ENCODE measurements around the gene BRF1. TPM values are rescaled to one million over a fixed set of nuclear protein-coding genes. Genes with fewer than 3 reads are reported as not detected.

BRF1 gene
- total and polyA plus RNA-seq, 5 donors, result 17.9 to 21.1 (median 18.2) TPM

DNA sequence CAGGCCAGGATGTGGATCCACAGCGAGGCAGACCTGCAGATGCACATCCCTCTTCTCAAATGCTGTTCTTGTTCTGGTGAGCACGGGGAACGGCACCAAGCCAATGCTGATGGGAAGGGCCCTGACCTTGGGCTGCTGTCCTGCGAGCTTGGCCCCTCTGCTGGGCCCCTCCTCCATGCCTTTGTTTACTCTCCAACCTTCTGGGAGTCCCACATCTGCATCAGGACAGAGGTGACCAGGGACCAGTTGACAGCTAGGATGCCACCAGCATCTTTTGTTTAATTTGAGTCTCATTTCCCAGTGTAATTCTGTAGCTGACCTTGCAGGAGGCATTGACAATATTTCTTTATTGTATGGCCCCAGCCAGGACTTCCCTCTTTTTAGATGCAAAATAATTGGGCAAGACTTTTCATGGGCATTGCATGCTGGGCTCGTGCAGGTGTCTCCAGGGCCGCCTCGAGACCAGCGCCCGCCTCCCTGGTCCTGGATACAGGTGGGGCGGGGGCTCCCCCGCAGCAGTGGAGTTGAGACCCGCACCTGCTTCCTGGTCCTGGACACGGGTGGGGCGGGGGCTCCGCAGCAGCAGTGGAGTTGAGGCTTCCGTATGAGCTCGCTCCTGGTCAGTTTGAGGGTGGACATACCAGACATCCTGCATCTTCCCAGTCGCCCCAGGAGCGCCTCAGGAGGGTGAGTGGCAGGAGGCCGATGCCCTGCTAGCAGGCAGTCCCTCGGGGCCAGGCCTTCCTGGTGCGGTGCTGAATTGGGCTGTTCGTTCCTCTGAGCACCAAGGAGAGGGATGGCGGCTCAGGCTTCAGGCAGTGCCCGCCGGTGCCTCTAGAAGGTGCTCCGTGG, 25.1 kb upstream of the BRF1 start:
- peak in 2 of 3 donors; percentile 49 to 60 for DNase-seq
- H3K4me3 ChIP-seq (ENCODE audit: low read length), result no peak overlapping the region
- no peak overlapping the region for H3K27ac ChIP-seq (ENCODE audit: low read length)
- WGBS, result 83% methylated on average over 27 of the region's 27 CpGs
- H3K9me3 ChIP-seq (ENCODE audit: control insufficient read depth, low read length), result no peaks in the 10 kb centered on the region
- intact Hi-C loops (cut with DNase I), result no loop called here
- no peaks in the 10 kb centered on the region for H3K27me3 ChIP-seq (ENCODE audit: control insufficient read depth, insufficient read depth)
- ATAC-seq, result no peak
- peaks cover 29% of the 10 kb centered on the region for H3K4me1 ChIP-seq (ENCODE audit: control insufficient read depth, insufficient read depth, low read length)

- DNase-seq, result peak in 2 of 3 donors; percentile 29 to 50
- 78% methylated on average over 9 of the region's 9 CpGs for WGBS
- Histone ChIP-seq H3K9me3 (ENCODE audit: control insufficient read depth, low read length) (no peaks in the 10 kb centered on the region), H3K4me3 (ENCODE audit: low read length) (no peak overlapping the region), H3K27me3 (ENCODE audit: control insufficient read depth, insufficient read depth) (no peaks in the 10 kb centered on the region), H3K4me1 (ENCODE audit: control insufficient read depth, insufficient read depth, low read length) (peaks cover 24% of the 10 kb centered on the region), H3K27ac (ENCODE audit: low read length) (no peak overlapping the region)
- intact Hi-C loops (cut with DNase I), result no loop called here
- ATAC-seq, result no peak
Observed at GRCh38 chr14:105325303-105325702, 24.5 kb upstream of the BRF1 start.

GRCh38 chr14:105324871-105325270, 24.1 kb upstream of the BRF1 start:
- H3K27me3 ChIP-seq (ENCODE audit: control insufficient read depth, insufficient read depth), result no peaks in the 10 kb centered on the region
- H3K9me3 ChIP-seq (ENCODE audit: control insufficient read depth, low read length), result no peaks in the 10 kb centered on the region
- no peak overlapping the region for H3K4me3 ChIP-seq (ENCODE audit: low read length)
- DNase-seq (peak in 1 of 3 donors; percentile 53), ATAC-seq (no peak)
- intact Hi-C loops (cut with DNase I), result no loop called here
- peak overlapping the region; percentile 5 for H3K27ac ChIP-seq (ENCODE audit: low read length)
- 74% methylated on average over 12 of the region's 12 CpGs for WGBS
- H3K4me1 ChIP-seq (ENCODE audit: control insufficient read depth, insufficient read depth, low read length), result peaks cover 22% of the 10 kb centered on the region

GRCh38 chr14:105324080-105324778, 23.4 kb upstream of the BRF1 start:
- Histone ChIP-seq H3K4me1 (ENCODE audit: control insufficient read depth, insufficient read depth, low read length) (peaks cover 22% of the 10 kb centered on the region), H3K27me3 (ENCODE audit: control insufficient read depth, insufficient read depth) (no peaks in the 10 kb centered on the region), H3K4me3 (ENCODE audit: low read length) (no peak overlapping the region), H3K27ac (ENCODE audit: low read length) (peak overlapping the region; percentile 44), H3K9me3 (ENCODE audit: control insufficient read depth, low read length) (no peaks in the 10 kb centered on the region)
- WGBS, result 63% methylated on average over 30 of the region's 30 CpGs
- ATAC-seq (peak; percentile 73 to 80), DNase-seq (peak in 2 of 3 donors; percentile 81 to 84)
- intact Hi-C loops (cut with DNase I), result no loop called here

GRCh38 chr14:105323663-105324062, 22.9 kb upstream of the BRF1 start:
- Histone ChIP-seq H3K4me3 (ENCODE audit: low read length) (no peak overlapping the region), H3K27me3 (ENCODE audit: control insufficient read depth, insufficient read depth) (no peaks in the 10 kb centered on the region), H3K27ac (ENCODE audit: low read length) (peak overlapping the region; percentile 44), H3K9me3 (ENCODE audit: control insufficient read depth, low read length) (no peaks in the 10 kb centered on the region), H3K4me1 (ENCODE audit: control insufficient read depth, insufficient read depth, low read length) (peaks cover 18% of the 10 kb centered on the region)
- DNase-seq (peak in 2 of 3 donors; percentile 37 to 63), ATAC-seq (no peak)
- WGBS, result 76% methylated on average over 13 of the region's 13 CpGs
- intact Hi-C loops (cut with DNase I), result no loop called here

DNA sequence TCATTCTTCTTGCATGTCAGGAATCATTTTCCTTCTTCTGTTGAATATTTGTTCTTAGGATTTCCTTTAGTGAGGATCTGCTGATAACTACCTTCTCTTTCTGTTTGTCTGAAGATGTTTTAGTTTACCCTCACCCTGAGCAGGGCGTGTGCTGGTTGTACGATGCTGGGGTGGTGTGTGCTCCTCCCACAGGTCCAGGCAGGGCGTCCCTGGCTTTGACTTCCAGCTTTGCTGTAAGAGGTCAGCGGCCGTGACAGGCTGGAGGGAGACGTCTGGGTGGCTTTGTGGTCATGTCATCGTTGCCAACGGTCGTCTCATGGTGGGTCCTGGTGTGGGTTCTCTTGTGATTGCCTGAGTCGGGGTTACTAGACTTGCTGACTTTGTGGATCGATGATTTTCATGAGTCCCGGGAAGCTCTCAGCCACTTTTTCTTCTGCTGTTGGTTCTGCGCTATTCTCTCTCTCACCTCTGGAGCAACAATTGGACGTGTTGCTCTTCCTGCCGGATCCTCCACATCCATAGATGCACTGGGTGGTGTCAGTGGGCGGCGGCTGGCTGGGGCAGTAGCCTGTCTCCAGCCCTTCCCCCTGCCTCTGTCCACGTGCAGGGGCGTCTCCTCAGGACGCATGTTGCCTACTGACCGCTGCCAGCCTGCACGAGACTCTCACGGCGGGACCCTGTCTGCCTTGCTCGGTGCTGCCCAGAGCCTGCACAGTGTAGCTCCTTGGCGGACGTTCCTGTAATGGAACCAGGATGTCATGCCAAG, 22.2 kb upstream of the BRF1 start:
- Histone ChIP-seq H3K4me1 (ENCODE audit: control insufficient read depth, insufficient read depth, low read length) (peaks cover 13% of the 10 kb centered on the region), H3K4me3 (ENCODE audit: low read length) (no peak overlapping the region), H3K9me3 (ENCODE audit: control insufficient read depth, low read length) (no peaks in the 10 kb centered on the region), H3K27me3 (ENCODE audit: control insufficient read depth, insufficient read depth) (no peaks in the 10 kb centered on the region), H3K27ac (ENCODE audit: low read length) (no peak overlapping the region)
- 55% methylated on average over 27 of the region's 27 CpGs for WGBS
- peak in 1 of 2 donors; percentile 25 for ATAC-seq
- peak in 2 of 3 donors; percentile 50 to 61 for DNase-seq
- intact Hi-C loops (cut with DNase I), result no loop called here

DNA sequence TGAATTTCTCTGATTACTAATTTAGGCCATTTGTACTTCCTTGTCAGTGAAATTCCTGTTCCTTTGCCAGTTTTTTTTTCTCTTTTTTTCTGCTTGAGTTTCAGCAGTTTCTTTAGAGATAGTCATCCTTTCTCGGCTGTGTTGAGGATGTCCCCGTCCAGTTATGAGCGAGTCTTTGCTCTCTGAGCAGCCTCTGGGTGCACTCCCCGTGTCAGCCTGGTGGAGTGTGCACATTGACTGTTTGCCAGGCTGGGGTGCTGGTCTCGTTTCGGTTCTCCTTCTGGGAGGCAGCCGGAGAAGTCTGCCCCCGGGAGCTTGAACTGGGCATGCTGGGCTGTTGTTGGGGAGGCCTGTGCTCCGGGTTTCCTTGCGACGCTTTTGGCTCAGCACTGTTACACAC, 16.7 kb upstream of the BRF1 start:
- no peaks in the 10 kb centered on the region for H3K9me3 ChIP-seq (ENCODE audit: control insufficient read depth, low read length)
- no peak overlapping the region for H3K4me3 ChIP-seq (ENCODE audit: low read length)
- WGBS, result 41% methylated on average over 11 of the region's 11 CpGs
- H3K4me1 ChIP-seq (ENCODE audit: control insufficient read depth, insufficient read depth, low read length), result peaks cover 7% of the 10 kb centered on the region
- H3K27ac ChIP-seq (ENCODE audit: low read length), result no peak overlapping the region
- ATAC-seq, result peak in 1 of 2 donors; percentile 12
- H3K27me3 ChIP-seq (ENCODE audit: control insufficient read depth, insufficient read depth), result no peaks in the 10 kb centered on the region
- intact Hi-C loops (cut with DNase I), result no loop called here
- peak in 2 of 3 donors; percentile 81 to 83 for DNase-seq

GRCh38 chr14:105316968-105317510, 16.2 kb upstream of the BRF1 start:
- DNase-seq, result peak in 2 of 3 donors; percentile 43 to 47
- no peak overlapping the region for H3K4me3 ChIP-seq (ENCODE audit: low read length)
- no peak overlapping the region for H3K27ac ChIP-seq (ENCODE audit: low read length)
- no peak for ATAC-seq
- WGBS, result 54% methylated on average over 18 of the region's 18 CpGs
- intact Hi-C loops (cut with DNase I), result no loop called here
- H3K4me1 ChIP-seq (ENCODE audit: control insufficient read depth, insufficient read depth, low read length), result peaks cover 7% of the 10 kb centered on the region
- H3K9me3 ChIP-seq (ENCODE audit: control insufficient read depth, low read length), result no peaks in the 10 kb centered on the region
- no peaks in the 10 kb centered on the region for H3K27me3 ChIP-seq (ENCODE audit: control insufficient read depth, insufficient read depth)

- no peaks in the 10 kb centered on the region for H3K27me3 ChIP-seq (ENCODE audit: control insufficient read depth, insufficient read depth)
- no peaks in the 10 kb centered on the region for H3K9me3 ChIP-seq (ENCODE audit: control insufficient read depth, low read length)
- 85% methylated on average over 10 of the region's 10 CpGs for WGBS
- H3K27ac ChIP-seq (ENCODE audit: low read length), result no peak overlapping the region
- no peak overlapping the region for H3K4me3 ChIP-seq (ENCODE audit: low read length)
- intact Hi-C loops (cut with DNase I), result no loop called here
- no peak for ATAC-seq
- H3K4me1 ChIP-seq (ENCODE audit: control insufficient read depth, insufficient read depth, low read length), result peaks cover 7% of the 10 kb centered on the region
- peak in 1 of 3 donors; percentile 56 for DNase-seq
Observed at GRCh38 chr14:105316577-105316941, 15.8 kb upstream of the BRF1 start.

GRCh38 chr14:105315941-105316576, 15.3 kb upstream of the BRF1 start:
- H3K9me3 ChIP-seq (ENCODE audit: control insufficient read depth, low read length), result no peaks in the 10 kb centered on the region
- DNase-seq (peak in 2 of 3 donors; percentile 54 to 60), ATAC-seq (no peak)
- peaks cover 7% of the 10 kb centered on the region for H3K4me1 ChIP-seq (ENCODE audit: control insufficient read depth, insufficient read depth, low read length)
- no peaks in the 10 kb centered on the region for H3K27me3 ChIP-seq (ENCODE audit: control insufficient read depth, insufficient read depth)
- 59% methylated on average over 15 of the region's 15 CpGs for WGBS
- intact Hi-C loops (cut with DNase I), result no loop called here
- peak overlapping the region; percentile 95 for H3K4me3 ChIP-seq (ENCODE audit: low read length)
- H3K27ac ChIP-seq (ENCODE audit: low read length), result no peak overlapping the region

Data from right cardiac atrium (tissue), 5 donors.